GM12878 (cell line): ENCODE results near the gene MFAP1.

ENCODE experiments used
- CBX5 ChIP-seq: sonication (generic); IDR thresholded peaks from 2 replicates; pipeline ENCODE4 v1.6.1; 2016; ENCODE audit warnings: low read depth, moderate library complexity, mild to moderate bottlenecking, inconsistent platforms
- CHD4 ChIP-seq: fragments of 200-600 bp; sonication (generic); IDR thresholded peaks from 2 replicates; pipeline ENCODE4 v1.6.1; 2016; ENCODE audit warnings: mild to moderate bottlenecking
- TCF3 ChIP-seq: IDR thresholded peaks from 2 replicates; pipeline ENCODE4 v1.6.1; 2012; ENCODE audit warnings: low read depth, mild to moderate bottlenecking, low read length, borderline replicate concordance; ENCODE audit not compliant: insufficient read depth
- YBX1 ChIP-seq: fragments of 450-650 bp; IDR thresholded peaks from 2 replicates; pipeline ENCODE4 v1.6.1; 2016; ENCODE audit warnings: antibody characterized with exemption

DNA sequence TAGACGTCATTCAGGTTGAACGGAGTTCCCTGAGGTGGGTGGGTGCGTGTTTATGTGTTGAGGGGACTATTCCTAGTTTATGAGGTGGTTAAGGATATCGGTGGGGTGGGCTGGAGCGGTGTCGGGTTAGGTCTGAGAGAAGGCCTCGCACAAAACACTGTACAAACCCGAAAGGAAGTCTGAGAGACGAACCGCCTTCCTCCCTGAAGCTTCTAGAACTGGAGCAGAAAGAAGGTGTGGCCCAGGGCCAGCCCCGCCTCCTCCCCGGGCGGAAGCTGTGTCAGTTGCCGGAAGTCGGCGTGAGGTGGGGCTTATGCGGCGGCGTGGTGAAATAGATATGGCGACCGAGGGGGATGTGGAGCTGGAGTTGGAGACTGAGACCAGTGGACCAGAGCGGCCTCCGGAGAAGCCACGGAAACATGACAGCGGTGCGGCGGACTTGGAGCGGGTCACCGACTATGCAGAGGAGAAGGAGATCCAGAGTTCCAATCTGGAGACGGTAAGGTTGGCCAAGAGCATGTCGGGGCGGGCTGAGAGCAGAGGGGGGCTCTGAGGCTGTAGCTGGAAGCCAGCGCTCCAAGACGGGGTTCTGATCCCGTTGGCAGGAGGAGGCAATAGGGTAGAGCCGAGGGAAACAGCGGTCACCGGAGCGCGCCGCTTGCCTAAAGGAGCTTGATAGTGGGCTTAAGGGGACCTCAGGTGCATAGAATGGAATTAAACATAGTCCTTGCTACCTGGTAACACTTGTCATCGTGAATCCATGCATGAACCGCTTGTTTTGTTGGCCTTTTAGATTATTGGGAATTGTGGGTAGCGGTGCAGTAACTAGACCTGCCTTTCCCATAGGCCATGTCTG is 24.0 kb downstream of the MFAP1 start, which contains the start of gene HYPK:
- no peak for TF ChIP-seq TCF3
- no peak for TF ChIP-seq CHD4
- no peak for TF ChIP-seq CBX5
- TF ChIP-seq YBX1 = no peak
